Measurements from ENCODE around the gene CEP170. TPM values are rescaled to one million over a fixed set of nuclear protein-coding genes. Genes with fewer than 3 reads are reported as not detected.

The CEP170 gene
- total and polyA plus RNA-seq, 10 of the 15 experiments (the other 5 are each of a cell fraction or from before 2014, with no cell fraction given), result 15.0 to 67.3 (median 40.2) TPM

- no peak for TF ChIP-seq E2F8 (IDR thresholded peaks at IDR 0.05; ENCODE audit: low read depth, partially characterized antibody)
- TF ChIP-seq RB1 (IDR thresholded peaks at IDR 0.05; ENCODE audit: borderline replicate concordance), result peak; percentile 62; the same call in 1 of the 2 replicates
- TF ChIP-seq STAT1 (conservative IDR thresholded peaks at IDR 0.05), result 0 out of 2 replicates have a peak, but pooled peaks have one; percentile 31
- TF ChIP-seq TAF1 (IDR thresholded peaks at IDR 0.05; ENCODE audit: borderline replicate concordance, low read depth, low read length), result peak; percentile 49; the same call in 1 of the 2 replicates
- TF ChIP-seq CBX3 (IDR thresholded peaks at IDR 0.05; ENCODE audit: borderline replicate concordance, low read depth), result no peak
- peak; percentile 93 for TF ChIP-seq GABPA (IDR thresholded peaks at IDR 0.05; ENCODE audit: low read depth)
- TF ChIP-seq MXI1 (IDR thresholded peaks at IDR 0.05; ENCODE audit: low read depth, low read length), result 0 out of 2 replicates have a peak, but pooled peaks have one; percentile 21
- no peak for TF ChIP-seq ZBTB4 (CRISPR knock-in tag; IDR thresholded peaks at IDR 0.05)
- TF ChIP-seq NRF1 (conservative IDR thresholded peaks at IDR 0.05; ENCODE audit: low read depth, low read length), result peak; percentile 81
- TF ChIP-seq TCF7 (IDR thresholded peaks at IDR 0.05; ENCODE audit: borderline replicate concordance), result no peak
- no peak for TF ChIP-seq ELK1 (IDR thresholded peaks at IDR 0.05; ENCODE audit: low read depth, low read length)
- TF ChIP-seq CUX1 (IDR thresholded peaks at IDR 0.05; ENCODE audit: insufficient replicate concordance, low read depth, low read length), result no peak
- TF ChIP-seq ZBTB33 (IDR thresholded peaks at IDR 0.05), result no peak
Observed at GRCh38 chr1:243254927-243255790, at the start of gene CEP170 (continued).
